ENCODE measurements around the gene NKX2-1.

DNA sequence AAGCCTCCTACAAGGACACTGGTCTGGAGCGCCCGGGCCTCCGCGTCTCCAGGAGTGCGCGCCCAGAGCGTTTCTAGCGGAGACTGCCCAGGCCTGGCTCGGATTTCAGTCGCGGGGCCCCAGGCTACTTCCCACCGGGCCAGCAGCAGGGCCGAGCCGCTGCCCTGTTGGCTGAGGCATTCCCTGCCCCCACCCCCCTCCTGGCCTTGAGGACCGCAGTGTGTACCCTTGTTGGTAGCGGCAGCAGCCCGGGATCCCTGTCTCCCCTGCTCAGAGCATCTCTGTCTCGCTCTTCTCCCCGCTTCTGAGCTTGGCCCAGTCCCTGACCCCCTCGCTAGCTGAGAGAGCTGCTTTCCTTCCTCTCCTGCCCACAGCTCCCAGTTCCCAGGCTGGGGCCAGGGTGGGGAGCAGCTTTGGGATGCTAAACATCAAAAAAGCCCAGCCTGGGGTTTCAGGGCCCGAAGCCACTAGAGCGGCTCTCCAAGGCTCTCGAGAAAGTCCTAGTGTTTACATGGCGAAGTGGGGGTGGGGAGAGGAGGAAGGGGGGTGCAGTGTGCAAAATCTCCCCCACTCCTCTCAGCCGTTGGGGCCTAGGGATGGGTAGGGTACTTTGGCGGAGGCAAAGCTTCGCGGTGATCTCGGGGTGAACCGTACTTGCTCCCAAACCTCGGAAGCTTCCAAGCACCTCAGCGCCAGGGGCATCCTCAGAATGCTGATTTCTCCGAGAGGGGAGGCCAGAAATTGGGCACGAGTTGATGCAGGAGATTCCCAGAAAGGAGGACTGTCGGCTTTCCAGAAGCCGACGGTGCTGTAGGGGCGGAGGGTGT lies 6.4 kb downstream of the NKX2-1 start:
- TF ChIP-seq, protein P1, sequence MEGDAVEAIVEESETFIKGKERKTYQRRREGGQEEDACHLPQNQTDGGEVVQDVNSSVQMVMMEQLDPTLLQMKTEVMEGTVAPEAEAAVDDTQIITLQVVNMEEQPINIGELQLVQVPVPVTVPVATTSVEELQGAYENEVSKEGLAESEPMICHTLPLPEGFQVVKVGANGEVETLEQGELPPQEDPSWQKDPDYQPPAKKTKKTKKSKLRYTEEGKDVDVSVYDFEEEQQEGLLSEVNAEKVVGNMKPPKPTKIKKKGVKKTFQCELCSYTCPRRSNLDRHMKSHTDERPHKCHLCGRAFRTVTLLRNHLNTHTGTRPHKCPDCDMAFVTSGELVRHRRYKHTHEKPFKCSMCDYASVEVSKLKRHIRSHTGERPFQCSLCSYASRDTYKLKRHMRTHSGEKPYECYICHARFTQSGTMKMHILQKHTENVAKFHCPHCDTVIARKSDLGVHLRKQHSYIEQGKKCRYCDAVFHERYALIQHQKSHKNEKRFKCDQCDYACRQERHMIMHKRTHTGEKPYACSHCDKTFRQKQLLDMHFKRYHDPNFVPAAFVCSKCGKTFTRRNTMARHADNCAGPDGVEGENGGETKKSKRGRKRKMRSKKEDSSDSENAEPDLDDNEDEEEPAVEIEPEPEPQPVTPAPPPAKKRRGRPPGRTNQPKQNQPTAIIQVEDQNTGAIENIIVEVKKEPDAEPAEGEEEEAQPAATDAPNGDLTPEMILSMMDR (IDR thresholded peaks at IDR 0.05; ENCODE audit: insufficient read depth, low read depth, low read length) = no peak
- no peak for TF ChIP-seq EZH2 (IDR thresholded peaks at IDR 0.05; ENCODE audit: insufficient read depth, low read length)

Measured in astrocyte (in vitro differentiated cells and primary cell).